ENCODE results near the gene WFDC2. TPM values are rescaled to one million over a fixed set of nuclear protein-coding genes. Genes with fewer than 3 reads are reported as not detected.

Gene WFDC2
- total RNA-seq, 4 donors from 2014 or later, result 2.1 to 12.4 (median 7.9) TPM; not detected in 1

DNA sequence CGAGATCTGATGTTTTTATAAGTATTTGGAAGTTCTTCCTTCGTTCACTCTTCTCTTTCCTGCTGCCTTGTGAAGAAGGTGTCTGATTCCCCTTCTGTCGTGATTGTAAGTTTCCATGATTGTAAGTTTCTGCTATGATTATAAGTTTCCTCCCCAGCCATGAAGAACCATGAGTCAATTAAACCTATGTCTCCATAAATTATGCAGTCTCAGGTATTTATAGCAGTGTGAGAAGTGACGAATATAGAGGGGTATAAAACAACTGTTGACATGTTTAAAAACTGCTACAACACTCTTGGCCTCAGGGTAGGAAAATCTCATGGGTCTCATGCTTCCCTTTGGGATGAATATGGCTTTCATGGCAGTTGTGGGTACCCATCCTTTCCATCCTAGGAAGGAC is 5.8 kb upstream of the WFDC2 start:
- no peaks in the 10 kb centered on the region for H3K36me3 ChIP-seq
- no peak overlapping the region for H3K4me3 ChIP-seq
- DNase-seq, result no peak
- no peaks in the 10 kb centered on the region for H3K9me3 ChIP-seq
- TF ChIP-seq, protein P1, sequence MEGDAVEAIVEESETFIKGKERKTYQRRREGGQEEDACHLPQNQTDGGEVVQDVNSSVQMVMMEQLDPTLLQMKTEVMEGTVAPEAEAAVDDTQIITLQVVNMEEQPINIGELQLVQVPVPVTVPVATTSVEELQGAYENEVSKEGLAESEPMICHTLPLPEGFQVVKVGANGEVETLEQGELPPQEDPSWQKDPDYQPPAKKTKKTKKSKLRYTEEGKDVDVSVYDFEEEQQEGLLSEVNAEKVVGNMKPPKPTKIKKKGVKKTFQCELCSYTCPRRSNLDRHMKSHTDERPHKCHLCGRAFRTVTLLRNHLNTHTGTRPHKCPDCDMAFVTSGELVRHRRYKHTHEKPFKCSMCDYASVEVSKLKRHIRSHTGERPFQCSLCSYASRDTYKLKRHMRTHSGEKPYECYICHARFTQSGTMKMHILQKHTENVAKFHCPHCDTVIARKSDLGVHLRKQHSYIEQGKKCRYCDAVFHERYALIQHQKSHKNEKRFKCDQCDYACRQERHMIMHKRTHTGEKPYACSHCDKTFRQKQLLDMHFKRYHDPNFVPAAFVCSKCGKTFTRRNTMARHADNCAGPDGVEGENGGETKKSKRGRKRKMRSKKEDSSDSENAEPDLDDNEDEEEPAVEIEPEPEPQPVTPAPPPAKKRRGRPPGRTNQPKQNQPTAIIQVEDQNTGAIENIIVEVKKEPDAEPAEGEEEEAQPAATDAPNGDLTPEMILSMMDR (IDR thresholded peaks at IDR 0.05), result no peak
- TF ChIP-seq POLR2A (IDR thresholded peaks at IDR 0.05), result no peak
- H3K27ac ChIP-seq, result no peak overlapping the region
- no peaks in the 10 kb centered on the region for H3K27me3 ChIP-seq
- no peaks in the 10 kb centered on the region for H3K4me1 ChIP-seq

DNA sequence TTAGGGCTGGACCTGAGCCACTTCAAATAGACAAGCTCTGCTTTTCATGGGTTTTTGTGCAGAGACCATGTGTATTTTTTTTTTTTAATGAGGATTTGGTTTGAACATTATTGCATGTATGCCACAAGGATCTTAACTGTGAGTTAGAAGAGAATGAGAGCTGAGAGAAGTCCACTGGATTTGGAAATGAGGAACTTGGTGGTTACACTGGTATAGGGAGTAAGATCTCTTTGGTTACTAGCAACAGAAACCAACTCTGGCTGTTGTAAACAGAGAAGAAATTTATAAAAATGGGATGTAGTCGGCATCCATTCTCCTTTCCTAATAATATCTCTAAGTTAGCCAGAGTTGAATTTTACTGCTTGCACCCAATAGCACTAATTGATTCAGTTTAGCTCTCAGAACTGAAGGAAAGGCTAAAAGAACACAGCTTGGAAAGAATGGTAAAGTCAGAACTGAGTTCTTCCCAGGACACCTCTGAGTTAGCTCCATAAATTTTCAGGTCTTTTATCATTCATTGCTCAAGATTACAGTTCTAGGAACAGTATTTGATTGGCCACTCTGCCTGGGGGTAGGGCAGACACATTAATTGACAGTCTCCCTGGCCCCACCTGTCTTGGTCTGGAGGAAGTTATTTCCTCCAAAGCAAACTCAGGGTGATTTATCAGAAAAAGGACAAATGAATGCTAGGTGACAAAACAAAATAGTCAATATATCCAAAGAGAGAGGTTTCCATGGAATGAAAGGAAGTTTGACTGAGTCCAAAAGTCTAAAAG is 3.9 kb upstream of the WFDC2 start:
- no peaks in the 10 kb centered on the region for H3K36me3 ChIP-seq
- peak overlapping the region in 1 of 4 donors; percentile 5 for H3K27ac ChIP-seq
- H3K27me3 ChIP-seq, result no peaks in the 10 kb centered on the region
- no peak overlapping the region for H3K4me3 ChIP-seq
- TF ChIP-seq, protein P1 (IDR thresholded peaks at IDR 0.05), result no peak
- TF ChIP-seq POLR2A (IDR thresholded peaks at IDR 0.05), result no peak
- H3K9me3 ChIP-seq, result no peaks in the 10 kb centered on the region
- peaks cover 0 to 15% (median 11%) of the 10 kb centered on the region in 4 donors for H3K4me1 ChIP-seq
- DNase-seq, result no peak

DNA sequence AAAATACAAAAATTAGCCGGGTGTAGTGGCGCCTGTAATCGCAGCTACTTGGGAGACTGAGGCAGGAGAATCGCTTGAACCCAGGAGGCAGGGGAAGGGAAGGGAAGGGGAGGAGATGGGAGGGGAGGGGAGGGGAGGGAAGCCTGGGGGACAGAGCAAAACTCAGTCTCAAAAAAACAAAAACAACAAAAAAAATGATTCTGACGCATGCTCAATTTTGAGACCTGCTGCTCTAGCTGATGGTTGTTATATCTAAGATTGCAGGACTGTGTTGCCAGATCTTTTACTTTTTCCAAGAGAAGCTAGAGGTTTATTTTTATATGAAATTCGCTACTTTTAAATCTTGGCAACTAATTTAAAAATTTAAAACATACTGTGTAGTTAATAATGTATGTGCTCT is 2.4 kb upstream of the WFDC2 start:
- Histone ChIP-seq H3K4me1 (peaks cover 0 to 20% (median 12%) of the 10 kb centered on the region in 4 donors), H3K27me3 (no peaks in the 10 kb centered on the region), H3K27ac (no peak overlapping the region), H3K9me3 (no peaks in the 10 kb centered on the region), H3K36me3 (no peaks in the 10 kb centered on the region), H3K4me3 (no peak overlapping the region)
- DNase-seq, result no peak
- no peak for TF ChIP-seq POLR2A (IDR thresholded peaks at IDR 0.05)
- TF ChIP-seq, protein P1 (IDR thresholded peaks at IDR 0.05), result no peak

- Histone ChIP-seq H3K9me3 (no peaks in the 10 kb centered on the region), H3K4me3 (no peak overlapping the region), H3K4me1 (peaks cover 0 to 20% (median 12%) of the 10 kb centered on the region in 4 donors), H3K27ac (no peak overlapping the region), H3K27me3 (no peaks in the 10 kb centered on the region), H3K36me3 (no peaks in the 10 kb centered on the region)
- no peak for DNase-seq
- TF ChIP-seq POLR2A (IDR thresholded peaks at IDR 0.05), result no peak
- TF ChIP-seq, protein P1 (IDR thresholded peaks at IDR 0.05), result no peak
These were observed 1.7 kb upstream of the WFDC2 start for GRCh38 chr20:45467861-45468260.

DNA sequence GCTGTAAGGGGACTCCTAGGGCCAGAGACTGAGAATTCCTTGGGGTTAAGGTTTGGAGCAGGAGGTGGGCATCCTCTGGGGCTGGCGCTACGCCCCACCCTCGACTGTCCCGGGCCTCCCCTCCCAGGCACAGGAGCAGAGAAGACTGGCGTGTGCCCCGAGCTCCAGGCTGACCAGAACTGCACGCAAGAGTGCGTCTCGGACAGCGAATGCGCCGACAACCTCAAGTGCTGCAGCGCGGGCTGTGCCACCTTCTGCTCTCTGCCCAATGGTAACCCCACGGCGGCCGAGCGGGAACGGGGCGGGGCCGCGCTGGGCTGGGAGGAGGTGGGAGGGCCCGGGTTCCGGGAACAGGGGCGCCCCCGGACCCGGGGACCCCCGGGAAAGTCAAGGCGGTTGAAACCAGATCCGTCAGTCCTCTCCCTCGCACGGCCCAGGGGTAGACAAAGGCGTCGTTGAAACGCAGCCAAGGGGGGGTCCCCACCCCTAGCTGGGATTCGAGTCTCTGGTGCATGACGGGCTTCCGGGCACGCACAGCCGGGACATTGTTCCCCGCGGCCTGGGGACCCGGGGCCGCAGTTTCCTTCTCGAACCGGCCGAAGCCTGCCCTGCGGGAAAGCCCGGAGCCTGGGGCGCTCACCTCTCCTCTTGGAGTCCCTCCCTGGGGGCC is 844 bp downstream of the WFDC2 start:
- peak overlapping the region; percentile 27 to 58 (median 46) for H3K4me3 ChIP-seq
- H3K4me1 ChIP-seq, result peaks cover 0 to 20% (median 12%) of the 10 kb centered on the region in 4 donors
- H3K36me3 ChIP-seq, result no peaks in the 10 kb centered on the region
- TF ChIP-seq, protein P1 (IDR thresholded peaks at IDR 0.05), result no peak
- no peak for TF ChIP-seq POLR2A (IDR thresholded peaks at IDR 0.05)
- peak in 2 of 3 donors; percentile 62 to 68 for DNase-seq
- no peaks in the 10 kb centered on the region for H3K9me3 ChIP-seq
- no peaks in the 10 kb centered on the region for H3K27me3 ChIP-seq
- peak overlapping the region; percentile 10 to 57 (median 12) for H3K27ac ChIP-seq

Measured in Peyer's patch (tissue), 4 donors.